ENCODE results near the gene IRF9. TPM values are rescaled to one million over a fixed set of nuclear protein-coding genes. Genes with fewer than 3 reads are reported as not detected.

IRF9 gene
- total and polyA plus RNA-seq, 2 of the 13 experiments (the other 11 are each of a cell fraction or from before 2014, with no cell fraction given), result 14.9 to 49.7 TPM

DNA sequence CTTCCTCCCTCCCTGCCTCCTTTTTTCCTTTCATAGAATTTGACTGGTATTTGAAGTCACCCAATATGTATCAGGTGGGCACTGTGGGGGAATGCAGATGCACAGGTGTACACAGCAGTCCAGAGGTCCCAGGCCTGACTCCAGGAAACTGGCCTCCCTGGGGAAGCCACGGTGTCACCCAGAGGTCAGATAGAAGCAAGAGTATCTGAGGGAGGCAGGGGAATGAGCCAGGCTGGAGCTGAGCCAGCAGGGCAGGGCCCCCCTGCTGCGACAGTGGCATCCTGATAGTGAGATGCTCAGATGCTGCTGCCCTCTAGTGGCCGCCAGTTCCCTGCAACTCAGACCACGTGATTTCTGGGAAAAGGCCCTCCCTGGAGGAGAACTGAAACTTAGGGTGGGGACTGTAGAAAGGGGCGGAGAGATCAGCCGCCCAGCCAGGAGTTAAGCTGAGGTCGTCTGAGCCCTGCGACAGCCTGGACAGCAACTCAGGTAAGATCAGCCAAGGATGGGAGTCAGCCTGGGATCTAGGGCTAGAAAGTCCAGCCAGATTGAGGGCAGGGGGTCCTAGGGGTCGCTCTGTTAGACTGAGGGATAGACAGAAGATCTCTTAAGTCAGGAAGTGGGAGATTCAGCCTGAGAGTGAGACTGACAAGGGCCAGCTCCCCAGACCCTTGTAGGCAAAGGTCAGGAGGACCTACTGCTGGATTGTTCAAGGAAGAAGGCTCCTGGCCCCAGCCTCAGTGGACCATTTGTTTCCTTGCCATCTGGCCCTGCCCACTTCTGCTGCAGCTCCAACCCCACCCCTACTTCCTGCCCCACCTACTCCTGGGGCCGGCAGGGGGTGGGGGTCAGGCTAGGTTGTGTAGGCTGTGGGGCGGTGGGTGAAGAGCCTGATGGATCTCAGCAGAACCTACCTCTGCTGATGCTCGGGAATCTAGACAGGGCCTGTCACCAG lies at the start of gene IRF9 (continued):
- TF ChIP-seq, protein P1, sequence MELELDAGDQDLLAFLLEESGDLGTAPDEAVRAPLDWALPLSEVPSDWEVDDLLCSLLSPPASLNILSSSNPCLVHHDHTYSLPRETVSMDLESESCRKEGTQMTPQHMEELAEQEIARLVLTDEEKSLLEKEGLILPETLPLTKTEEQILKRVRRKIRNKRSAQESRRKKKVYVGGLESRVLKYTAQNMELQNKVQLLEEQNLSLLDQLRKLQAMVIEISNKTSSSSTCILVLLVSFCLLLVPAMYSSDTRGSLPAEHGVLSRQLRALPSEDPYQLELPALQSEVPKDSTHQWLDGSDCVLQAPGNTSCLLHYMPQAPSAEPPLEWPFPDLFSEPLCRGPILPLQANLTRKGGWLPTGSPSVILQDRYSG (CRISPR knock-in tag; IDR thresholded peaks at IDR 0.05), result no peak
- TF ChIP-seq, protein P2, sequence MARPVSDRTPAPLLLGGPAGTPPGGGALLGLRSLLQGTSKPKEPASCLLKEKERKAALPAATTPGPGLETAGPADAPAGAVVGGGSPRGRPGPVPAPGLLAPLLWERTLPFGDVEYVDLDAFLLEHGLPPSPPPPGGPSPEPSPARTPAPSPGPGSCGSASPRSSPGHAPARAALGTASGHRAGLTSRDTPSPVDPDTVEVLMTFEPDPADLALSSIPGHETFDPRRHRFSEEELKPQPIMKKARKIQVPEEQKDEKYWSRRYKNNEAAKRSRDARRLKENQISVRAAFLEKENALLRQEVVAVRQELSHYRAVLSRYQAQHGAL (CRISPR knock-in tag; IDR thresholded peaks at IDR 0.05; ENCODE audit: not compliant biosample characterization), result peak; percentile 63
- TF ChIP-seq ZNF652 (CRISPR knock-in tag; IDR thresholded peaks at IDR 0.05; ENCODE audit: borderline replicate concordance, low read depth) (peak; percentile 83), ZBTB1 (CRISPR knock-in tag; IDR thresholded peaks at IDR 0.05; ENCODE audit: borderline replicate concordance) (peak; percentile 4; the same call in 1 of the 2 replicates), HNRNPL (IDR thresholded peaks at IDR 0.05; ENCODE audit: low read depth, low read length) (peak; percentile 92), ZNF33A (CRISPR knock-in tag; IDR thresholded peaks at IDR 0.05; ENCODE audit: borderline replicate concordance) (no peak), YEATS2 (CRISPR knock-in tag; IDR thresholded peaks at IDR 0.05; ENCODE audit: borderline replicate concordance) (peak; percentile 98), PHF21A (CRISPR knock-in tag; IDR thresholded peaks at IDR 0.05) (peak; percentile 95; the same call in 1 of the 2 replicates), GFI1 (CRISPR knock-in tag; IDR thresholded peaks at IDR 0.05; ENCODE audit: borderline replicate concordance) (peak; percentile 95), EHMT2 (IDR thresholded peaks at IDR 0.05; ENCODE audit: borderline replicate concordance, low read depth, low read length) (no peak; the same call in 1 of the 2 replicates), XBP1 (CRISPR knock-in tag; IDR thresholded peaks at IDR 0.05) (0 out of 2 replicates have a peak, but pooled peaks have one; percentile 64), ZNF614 (CRISPR knock-in tag; IDR thresholded peaks at IDR 0.05; ENCODE audit: borderline replicate concordance) (peak; percentile 100), BCL6 (CRISPR knock-in tag; IDR thresholded peaks at IDR 0.05) (peak; percentile 92), NRL (CRISPR knock-in tag; IDR thresholded peaks at IDR 0.05; ENCODE audit: borderline replicate concordance) (peak; percentile 93), HOXA5 (CRISPR knock-in tag; IDR thresholded peaks at IDR 0.05) (peak; percentile 99), ZNF432 (CRISPR knock-in tag; IDR thresholded peaks at IDR 0.05; ENCODE audit: borderline replicate concordance) (no peak)
- TF ChIP-seq, protein P3, sequence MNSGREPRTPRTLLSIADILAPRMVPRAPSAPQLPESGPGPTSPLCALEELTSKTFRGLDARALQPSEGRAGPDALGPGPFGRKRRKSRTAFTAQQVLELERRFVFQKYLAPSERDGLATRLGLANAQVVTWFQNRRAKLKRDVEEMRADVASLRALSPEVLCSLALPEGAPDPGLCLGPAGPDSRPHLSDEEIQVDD (CRISPR knock-in tag; IDR thresholded peaks at IDR 0.05; ENCODE audit: borderline replicate concordance), result no peak
- TF ChIP-seq, protein P4, sequence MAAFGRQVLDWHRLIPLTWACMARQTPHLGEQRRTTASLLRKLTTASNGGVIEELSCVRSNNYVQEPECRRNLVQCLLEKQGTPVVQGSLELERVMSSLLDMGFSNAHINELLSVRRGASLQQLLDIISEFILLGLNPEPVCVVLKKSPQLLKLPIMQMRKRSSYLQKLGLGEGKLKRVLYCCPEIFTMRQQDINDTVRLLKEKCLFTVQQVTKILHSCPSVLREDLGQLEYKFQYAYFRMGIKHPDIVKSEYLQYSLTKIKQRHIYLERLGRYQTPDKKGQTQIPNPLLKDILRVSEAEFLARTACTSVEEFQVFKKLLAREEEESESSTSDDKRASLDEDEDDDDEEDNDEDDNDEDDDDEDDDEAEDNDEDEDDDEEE (CRISPR knock-in tag; IDR thresholded peaks at IDR 0.05), result peak; percentile 84; the same call in 1 of the 2 replicates
- TF ChIP-seq, protein P5, sequence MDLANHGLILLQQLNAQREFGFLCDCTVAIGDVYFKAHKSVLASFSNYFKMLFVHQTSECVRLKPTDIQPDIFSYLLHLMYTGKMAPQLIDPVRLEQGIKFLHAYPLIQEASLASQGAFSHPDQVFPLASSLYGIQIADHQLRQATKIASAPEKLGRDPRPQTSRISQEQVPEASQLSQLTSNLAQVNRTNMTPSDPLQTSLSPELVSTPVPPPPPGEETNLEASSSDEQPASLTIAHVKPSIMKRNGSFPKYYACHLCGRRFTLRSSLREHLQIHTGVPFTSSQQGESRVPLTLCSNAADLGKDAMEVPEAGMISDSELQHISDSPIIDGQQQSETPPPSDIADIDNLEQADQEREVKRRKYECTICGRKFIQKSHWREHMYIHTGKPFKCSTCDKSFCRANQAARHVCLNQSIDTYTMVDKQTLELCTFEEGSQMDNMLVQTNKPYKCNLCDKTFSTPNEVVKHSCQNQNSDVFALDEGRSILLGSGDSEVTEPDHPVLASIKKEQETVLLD (CRISPR knock-in tag; IDR thresholded peaks at IDR 0.05; ENCODE audit: low read depth), result no peak
- TF ChIP-seq, protein P6, sequence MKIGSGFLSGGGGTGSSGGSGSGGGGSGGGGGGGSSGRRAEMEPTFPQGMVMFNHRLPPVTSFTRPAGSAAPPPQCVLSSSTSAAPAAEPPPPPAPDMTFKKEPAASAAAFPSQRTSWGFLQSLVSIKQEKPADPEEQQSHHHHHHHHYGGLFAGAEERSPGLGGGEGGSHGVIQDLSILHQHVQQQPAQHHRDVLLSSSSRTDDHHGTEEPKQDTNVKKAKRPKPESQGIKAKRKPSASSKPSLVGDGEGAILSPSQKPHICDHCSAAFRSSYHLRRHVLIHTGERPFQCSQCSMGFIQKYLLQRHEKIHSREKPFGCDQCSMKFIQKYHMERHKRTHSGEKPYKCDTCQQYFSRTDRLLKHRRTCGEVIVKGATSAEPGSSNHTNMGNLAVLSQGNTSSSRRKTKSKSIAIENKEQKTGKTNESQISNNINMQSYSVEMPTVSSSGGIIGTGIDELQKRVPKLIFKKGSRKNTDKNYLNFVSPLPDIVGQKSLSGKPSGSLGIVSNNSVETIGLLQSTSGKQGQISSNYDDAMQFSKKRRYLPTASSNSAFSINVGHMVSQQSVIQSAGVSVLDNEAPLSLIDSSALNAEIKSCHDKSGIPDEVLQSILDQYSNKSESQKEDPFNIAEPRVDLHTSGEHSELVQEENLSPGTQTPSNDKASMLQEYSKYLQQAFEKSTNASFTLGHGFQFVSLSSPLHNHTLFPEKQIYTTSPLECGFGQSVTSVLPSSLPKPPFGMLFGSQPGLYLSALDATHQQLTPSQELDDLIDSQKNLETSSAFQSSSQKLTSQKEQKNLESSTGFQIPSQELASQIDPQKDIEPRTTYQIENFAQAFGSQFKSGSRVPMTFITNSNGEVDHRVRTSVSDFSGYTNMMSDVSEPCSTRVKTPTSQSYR (CRISPR knock-in tag; IDR thresholded peaks at IDR 0.05; ENCODE audit: borderline replicate concordance), result peak; percentile 80

Measured in HepG2 (cell line).